HEK293 (cell line): ENCODE data around the gene PFDN6.

ENCODE experiments used
- GFI1B ChIP-seq: fragments of 450-650 bp; formaldehyde crosslinking; IDR thresholded peaks from 2 replicates; pipeline ENCODE4 v1.5.1; 2016; ENCODE audit warnings: missing biosample characterization, missing genetic modification characterization
- KLF16 ChIP-seq: fragments of 450-650 bp; formaldehyde crosslinking; IDR thresholded peaks from 2 replicates; pipeline ENCODE4 v1.5.1; 2017; ENCODE audit warnings: missing biosample characterization, missing genetic modification characterization
- KLF9 ChIP-seq: fragments of 450-650 bp; formaldehyde crosslinking; IDR thresholded peaks from 2 replicates; pipeline ENCODE4 v1.5.1; 2016; ENCODE audit warnings: missing biosample characterization, missing genetic modification characterization, low read depth
- OSR2 ChIP-seq: fragments of 450-650 bp; formaldehyde crosslinking; IDR thresholded peaks from 2 replicates; pipeline ENCODE4 v1.5.1; 2016; ENCODE audit warnings: missing biosample characterization, missing genetic modification characterization
- PRDM1 ChIP-seq: fragments of 450-650 bp; formaldehyde crosslinking; IDR thresholded peaks from 2 replicates; pipeline ENCODE4; 2016; ENCODE audit warnings: missing biosample characterization, missing genetic modification characterization
- SALL2 ChIP-seq: fragments of 450-650 bp; formaldehyde crosslinking; IDR thresholded peaks from 2 replicates; pipeline ENCODE4 v1.5.0; 2017; ENCODE audit warnings: missing biosample characterization, mild to moderate bottlenecking, missing genetic modification characterization, borderline replicate concordance
- SCRT1 ChIP-seq: fragments of 450-650 bp; formaldehyde crosslinking; IDR thresholded peaks from 2 replicates; pipeline ENCODE4 v1.5.1; 2016; ENCODE audit warnings: missing biosample characterization, missing genetic modification characterization, borderline replicate concordance
- ZBTB1 ChIP-seq: fragments of 450-650 bp; formaldehyde crosslinking; IDR thresholded peaks from 2 replicates; pipeline ENCODE4 v1.5.1; 2016; ENCODE audit warnings: missing biosample characterization, missing genetic modification characterization
- ZBTB20 ChIP-seq: fragments of 450-650 bp; formaldehyde crosslinking; IDR thresholded peaks from 2 replicates; pipeline ENCODE4 v1.5.1; 2016; ENCODE audit warnings: missing biosample characterization, missing genetic modification characterization
- ZFP3 ChIP-seq: fragments of 450-650 bp; formaldehyde crosslinking; IDR thresholded peaks from 2 replicates; pipeline ENCODE4 v1.5.1; 2016; ENCODE audit warnings: low read depth, missing biosample characterization, missing genetic modification characterization
- ZNF121 ChIP-seq: fragments of 450-650 bp; formaldehyde crosslinking; IDR thresholded peaks from 2 replicates; pipeline ENCODE4 v1.5.1; 2016; ENCODE audit warnings: missing biosample characterization, missing genetic modification characterization
- ZNF175 ChIP-seq: fragments of 450-650 bp; formaldehyde crosslinking; IDR thresholded peaks from 2 replicates; pipeline ENCODE4 v1.5.1; 2016; ENCODE audit warnings: missing biosample characterization, missing genetic modification characterization
- ZNF341 ChIP-seq: fragments of 450-650 bp; formaldehyde crosslinking; IDR thresholded peaks from 2 replicates; pipeline ENCODE4; 2016; ENCODE audit warnings: low read depth, missing biosample characterization, missing genetic modification characterization
- ZNF404 ChIP-seq: fragments of 450-650 bp; formaldehyde crosslinking; IDR thresholded peaks from 2 replicates; pipeline ENCODE4 v1.5.1; 2017; ENCODE audit warnings: missing biosample characterization, missing genetic modification characterization
- ZNF544 ChIP-seq: fragments of 450-650 bp; formaldehyde crosslinking; IDR thresholded peaks from 2 replicates; pipeline ENCODE4 v1.5.0; 2017; ENCODE audit warnings: missing biosample characterization, missing genetic modification characterization
- ZNF548 ChIP-seq: fragments of 450-650 bp; formaldehyde crosslinking; IDR thresholded peaks from 2 replicates; pipeline ENCODE4 v1.5.1; 2016; ENCODE audit warnings: missing biosample characterization, missing genetic modification characterization
- ZNF658 ChIP-seq: fragments of 450-650 bp; formaldehyde crosslinking; IDR thresholded peaks from 2 replicates; pipeline ENCODE4; 2016; ENCODE audit warnings: missing biosample characterization, missing genetic modification characterization
- ZNF677 ChIP-seq: fragments of 450-650 bp; IDR thresholded peaks from 2 replicates; pipeline ENCODE4 v1.5.0; 2018; ENCODE audit warnings: missing biosample characterization, mild to moderate bottlenecking, missing genetic modification characterization, moderate library complexity
- ZNF768 ChIP-seq: fragments of 450-650 bp; formaldehyde crosslinking; IDR thresholded peaks from 2 replicates; pipeline ENCODE4 v1.5.1; 2018; ENCODE audit warnings: missing biosample characterization, mild to moderate bottlenecking, missing genetic modification characterization
- ZNF785 ChIP-seq: fragments of 450-650 bp; formaldehyde crosslinking; IDR thresholded peaks from 2 replicates; pipeline ENCODE4 v1.5.1; 2016; ENCODE audit warnings: missing biosample characterization, missing genetic modification characterization
- ZNF791 ChIP-seq: fragments of 450-650 bp; formaldehyde crosslinking; IDR thresholded peaks from 2 replicates; pipeline ENCODE4 v1.5.1; 2016; ENCODE audit warnings: missing biosample characterization, missing genetic modification characterization
- ZNF843 ChIP-seq: fragments of 450-650 bp; formaldehyde crosslinking; IDR thresholded peaks from 2 replicates; pipeline ENCODE4 v1.5.1; 2016; ENCODE audit warnings: missing biosample characterization, missing genetic modification characterization
- ZSCAN23 ChIP-seq: fragments of 450-650 bp; formaldehyde crosslinking; IDR thresholded peaks from 2 replicates; pipeline ENCODE4 v1.5.1; 2016; ENCODE audit warnings: missing biosample characterization, missing genetic modification characterization
- TF ChIP-seq, protein P1 (sequence below): fragments of 450-650 bp; formaldehyde crosslinking; IDR thresholded peaks from 2 replicates; pipeline ENCODE4 v1.5.1; 2016; ENCODE audit warnings: missing biosample characterization, missing genetic modification characterization
- TF ChIP-seq, protein P2 (sequence below): sonication (generic); formaldehyde crosslinking; IDR thresholded peaks from 2 replicates; pipeline ENCODE4 v1.8.1; 2022; ENCODE audit warnings: mild to moderate bottlenecking, moderate library complexity, missing genetic modification reagents
- TF ChIP-seq, protein P3 (sequence below): fragments of 450-650 bp; formaldehyde crosslinking; IDR thresholded peaks from 2 replicates; pipeline ENCODE4 v1.5.1; 2017; ENCODE audit warnings: missing biosample characterization, missing genetic modification characterization
- TF ChIP-seq, protein P4 (sequence below): fragments of 450-650 bp; formaldehyde crosslinking; IDR thresholded peaks from 2 replicates; pipeline ENCODE4 v1.5.1; 2016; ENCODE audit warnings: missing biosample characterization, missing genetic modification characterization, borderline replicate concordance
- TF ChIP-seq, protein P5 (sequence below): fragments of 450-650 bp; IDR thresholded peaks from 2 replicates; pipeline ENCODE4 v1.5.1; 2018; ENCODE audit warnings: missing biosample characterization, mild to moderate bottlenecking, missing genetic modification characterization
- TF ChIP-seq, protein P6 (sequence below): fragments of 450-650 bp; formaldehyde crosslinking; IDR thresholded peaks from 2 replicates; pipeline ENCODE4 v1.5.1; 2017; ENCODE audit warnings: missing biosample characterization, missing genetic modification characterization
- TF ChIP-seq, protein P7 (sequence below): fragments of 450-650 bp; formaldehyde crosslinking; IDR thresholded peaks from 2 replicates; pipeline ENCODE4 v1.5.1; 2016; ENCODE audit warnings: missing biosample characterization, missing genetic modification characterization

PFDN6 gene

DNA sequence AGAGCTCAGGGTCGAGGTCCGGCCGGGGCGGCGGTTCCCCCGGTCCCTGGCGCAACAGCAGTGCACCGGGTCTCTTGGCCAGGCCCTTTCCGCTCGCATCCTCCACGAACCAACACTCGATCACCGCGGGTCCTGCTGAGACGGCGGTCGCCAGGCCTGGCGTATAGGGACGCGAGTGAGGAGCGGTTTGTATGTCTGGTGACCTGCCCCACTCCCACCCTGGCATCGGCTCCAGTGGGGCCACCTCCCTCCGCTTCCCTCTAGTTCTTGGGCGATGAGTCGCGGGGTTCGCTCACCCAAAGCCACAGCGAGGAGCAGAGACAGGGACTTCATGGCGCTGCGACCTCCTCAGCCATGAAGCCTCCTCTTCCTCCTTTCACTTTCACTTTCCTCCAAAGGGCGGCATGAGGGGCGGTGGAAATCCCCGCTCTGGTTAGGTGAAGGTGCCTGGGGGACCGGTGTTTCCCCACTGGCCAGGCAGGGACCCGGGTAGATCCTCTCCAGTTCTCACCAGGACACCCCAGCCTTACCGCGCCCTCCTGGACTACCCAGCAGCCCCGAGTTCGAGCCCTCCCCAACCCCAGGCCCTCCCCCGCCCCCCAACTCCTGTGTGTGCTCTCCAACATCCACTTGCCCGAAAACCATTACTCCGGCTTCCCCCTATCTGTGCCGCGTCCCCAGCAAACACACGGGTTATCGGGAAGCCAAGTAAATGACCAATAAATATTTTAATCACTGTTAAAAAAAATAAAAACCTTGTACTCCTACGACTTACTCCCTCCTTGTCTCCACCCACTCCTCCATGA is 24.5 kb downstream of the PFDN6 start, which contains the start of gene TAPBP (continued):
- no peak for TF ChIP-seq ZNF175 (tag by site-specific recombination)
- TF ChIP-seq ZSCAN23 (tag by site-specific recombination): no peak
- no peak for TF ChIP-seq SALL2 (tag by site-specific recombination)
- TF ChIP-seq, protein P1, sequence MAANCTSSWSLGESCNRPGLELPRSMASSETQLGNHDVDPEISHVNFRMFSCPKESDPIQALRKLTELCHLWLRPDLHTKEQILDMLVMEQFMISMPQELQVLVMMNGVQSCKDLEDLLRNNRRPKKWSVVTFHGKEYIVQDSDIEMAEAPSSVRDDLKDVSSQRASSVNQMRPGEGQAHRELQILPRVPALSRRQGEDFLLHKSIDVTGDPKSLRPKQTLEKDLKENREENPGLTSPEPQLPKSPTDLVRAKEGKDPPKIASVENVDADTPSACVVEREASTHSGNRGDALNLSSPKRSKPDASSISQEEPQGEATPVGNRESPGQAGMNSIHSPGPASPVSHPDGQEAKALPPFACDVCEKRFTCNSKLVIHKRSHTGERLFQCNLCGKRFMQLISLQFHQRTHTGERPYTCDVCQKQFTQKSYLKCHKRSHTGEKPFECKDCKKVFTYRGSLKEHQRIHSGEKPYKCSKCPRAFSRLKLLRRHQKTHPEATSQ: no peak
- TF ChIP-seq ZNF785: no peak
- no peak for TF ChIP-seq ZNF791
- no peak; the same call in none of the 2 replicates for TF ChIP-seq ZNF843 (tag by site-specific recombination)
- TF ChIP-seq KLF16 (tag by site-specific recombination): no peak
- TF ChIP-seq, protein P2, sequence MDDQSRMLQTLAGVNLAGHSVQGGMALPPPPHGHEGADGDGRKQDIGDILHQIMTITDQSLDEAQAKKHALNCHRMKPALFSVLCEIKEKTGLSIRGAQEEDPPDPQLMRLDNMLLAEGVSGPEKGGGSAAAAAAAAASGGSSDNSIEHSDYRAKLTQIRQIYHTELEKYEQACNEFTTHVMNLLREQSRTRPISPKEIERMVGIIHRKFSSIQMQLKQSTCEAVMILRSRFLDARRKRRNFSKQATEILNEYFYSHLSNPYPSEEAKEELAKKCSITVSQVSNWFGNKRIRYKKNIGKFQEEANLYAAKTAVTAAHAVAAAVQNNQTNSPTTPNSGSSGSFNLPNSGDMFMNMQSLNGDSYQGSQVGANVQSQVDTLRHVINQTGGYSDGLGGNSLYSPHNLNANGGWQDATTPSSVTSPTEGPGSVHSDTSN (CRISPR knock-in tag): no peak
- TF ChIP-seq OSR2 (tag by site-specific recombination): no peak
- no peak for TF ChIP-seq ZNF404 (tag by site-specific recombination)
- TF ChIP-seq GFI1B (tag by site-specific recombination): 0 out of 2 replicates have a peak, but pooled peaks have one; percentile 8
- TF ChIP-seq, protein P3, sequence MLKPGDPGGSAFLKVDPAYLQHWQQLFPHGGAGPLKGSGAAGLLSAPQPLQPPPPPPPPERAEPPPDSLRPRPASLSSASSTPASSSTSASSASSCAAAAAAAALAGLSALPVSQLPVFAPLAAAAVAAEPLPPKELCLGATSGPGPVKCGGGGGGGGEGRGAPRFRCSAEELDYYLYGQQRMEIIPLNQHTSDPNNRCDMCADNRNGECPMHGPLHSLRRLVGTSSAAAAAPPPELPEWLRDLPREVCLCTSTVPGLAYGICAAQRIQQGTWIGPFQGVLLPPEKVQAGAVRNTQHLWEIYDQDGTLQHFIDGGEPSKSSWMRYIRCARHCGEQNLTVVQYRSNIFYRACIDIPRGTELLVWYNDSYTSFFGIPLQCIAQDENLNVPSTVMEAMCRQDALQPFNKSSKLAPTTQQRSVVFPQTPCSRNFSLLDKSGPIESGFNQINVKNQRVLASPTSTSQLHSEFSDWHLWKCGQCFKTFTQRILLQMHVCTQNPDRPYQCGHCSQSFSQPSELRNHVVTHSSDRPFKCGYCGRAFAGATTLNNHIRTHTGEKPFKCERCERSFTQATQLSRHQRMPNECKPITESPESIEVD (tag by site-specific recombination): no peak
- TF ChIP-seq ZFP3 (tag by site-specific recombination): no peak
- TF ChIP-seq ZNF341 (tag by site-specific recombination): peak; percentile 92
- no peak for TF ChIP-seq ZBTB1
- TF ChIP-seq, protein P4, sequence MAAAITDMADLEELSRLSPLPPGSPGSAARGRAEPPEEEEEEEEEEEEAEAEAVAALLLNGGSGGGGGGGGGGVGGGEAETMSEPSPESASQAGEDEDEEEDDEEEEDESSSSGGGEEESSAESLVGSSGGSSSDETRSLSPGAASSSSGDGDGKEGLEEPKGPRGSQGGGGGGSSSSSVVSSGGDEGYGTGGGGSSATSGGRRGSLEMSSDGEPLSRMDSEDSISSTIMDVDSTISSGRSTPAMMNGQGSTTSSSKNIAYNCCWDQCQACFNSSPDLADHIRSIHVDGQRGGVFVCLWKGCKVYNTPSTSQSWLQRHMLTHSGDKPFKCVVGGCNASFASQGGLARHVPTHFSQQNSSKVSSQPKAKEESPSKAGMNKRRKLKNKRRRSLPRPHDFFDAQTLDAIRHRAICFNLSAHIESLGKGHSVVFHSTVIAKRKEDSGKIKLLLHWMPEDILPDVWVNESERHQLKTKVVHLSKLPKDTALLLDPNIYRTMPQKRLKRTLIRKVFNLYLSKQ (tag by site-specific recombination): no peak
- TF ChIP-seq ZNF768 (tag by site-specific recombination): no peak
- TF ChIP-seq ZNF548 (tag by site-specific recombination): no peak
- TF ChIP-seq SCRT1 (tag by site-specific recombination): no peak
- peak; percentile 83 for TF ChIP-seq ZBTB20 (tag by site-specific recombination)
- peak; percentile 84 for TF ChIP-seq PRDM1
- TF ChIP-seq, protein P5, sequence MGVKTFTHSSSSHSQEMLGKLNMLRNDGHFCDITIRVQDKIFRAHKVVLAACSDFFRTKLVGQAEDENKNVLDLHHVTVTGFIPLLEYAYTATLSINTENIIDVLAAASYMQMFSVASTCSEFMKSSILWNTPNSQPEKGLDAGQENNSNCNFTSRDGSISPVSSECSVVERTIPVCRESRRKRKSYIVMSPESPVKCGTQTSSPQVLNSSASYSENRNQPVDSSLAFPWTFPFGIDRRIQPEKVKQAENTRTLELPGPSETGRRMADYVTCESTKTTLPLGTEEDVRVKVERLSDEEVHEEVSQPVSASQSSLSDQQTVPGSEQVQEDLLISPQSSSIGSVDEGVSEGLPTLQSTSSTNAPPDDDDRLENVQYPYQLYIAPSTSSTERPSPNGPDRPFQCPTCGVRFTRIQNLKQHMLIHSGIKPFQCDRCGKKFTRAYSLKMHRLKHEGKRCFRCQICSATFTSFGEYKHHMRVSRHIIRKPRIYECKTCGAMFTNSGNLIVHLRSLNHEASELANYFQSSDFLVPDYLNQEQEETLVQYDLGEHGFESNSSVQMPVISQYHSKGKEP (tag by site-specific recombination): no peak
- TF ChIP-seq, protein P6, sequence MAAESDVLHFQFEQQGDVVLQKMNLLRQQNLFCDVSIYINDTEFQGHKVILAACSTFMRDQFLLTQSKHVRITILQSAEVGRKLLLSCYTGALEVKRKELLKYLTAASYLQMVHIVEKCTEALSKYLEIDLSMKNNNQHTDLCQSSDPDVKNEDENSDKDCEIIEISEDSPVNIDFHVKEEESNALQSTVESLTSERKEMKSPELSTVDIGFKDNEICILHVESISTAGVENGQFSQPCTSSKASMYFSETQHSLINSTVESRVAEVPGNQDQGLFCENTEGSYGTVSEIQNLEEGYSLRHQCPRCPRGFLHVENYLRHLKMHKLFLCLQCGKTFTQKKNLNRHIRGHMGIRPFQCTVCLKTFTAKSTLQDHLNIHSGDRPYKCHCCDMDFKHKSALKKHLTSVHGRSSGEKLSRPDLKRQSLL: no peak
- TF ChIP-seq, protein P7, sequence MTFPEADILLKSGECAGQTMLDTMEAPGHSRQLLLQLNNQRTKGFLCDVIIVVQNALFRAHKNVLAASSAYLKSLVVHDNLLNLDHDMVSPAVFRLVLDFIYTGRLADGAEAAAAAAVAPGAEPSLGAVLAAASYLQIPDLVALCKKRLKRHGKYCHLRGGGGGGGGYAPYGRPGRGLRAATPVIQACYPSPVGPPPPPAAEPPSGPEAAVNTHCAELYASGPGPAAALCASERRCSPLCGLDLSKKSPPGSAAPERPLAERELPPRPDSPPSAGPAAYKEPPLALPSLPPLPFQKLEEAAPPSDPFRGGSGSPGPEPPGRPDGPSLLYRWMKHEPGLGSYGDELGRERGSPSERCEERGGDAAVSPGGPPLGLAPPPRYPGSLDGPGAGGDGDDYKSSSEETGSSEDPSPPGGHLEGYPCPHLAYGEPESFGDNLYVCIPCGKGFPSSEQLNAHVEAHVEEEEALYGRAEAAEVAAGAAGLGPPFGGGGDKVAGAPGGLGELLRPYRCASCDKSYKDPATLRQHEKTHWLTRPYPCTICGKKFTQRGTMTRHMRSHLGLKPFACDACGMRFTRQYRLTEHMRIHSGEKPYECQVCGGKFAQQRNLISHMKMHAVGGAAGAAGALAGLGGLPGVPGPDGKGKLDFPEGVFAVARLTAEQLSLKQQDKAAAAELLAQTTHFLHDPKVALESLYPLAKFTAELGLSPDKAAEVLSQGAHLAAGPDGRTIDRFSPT (tag by site-specific recombination): peak; percentile 66; the same call in 1 of the 2 replicates
- no peak for TF ChIP-seq ZNF658 (tag by site-specific recombination)
- no peak for TF ChIP-seq ZNF544 (tag by site-specific recombination)
- no peak for TF ChIP-seq ZNF121 (tag by site-specific recombination)
- TF ChIP-seq ZNF677 (tag by site-specific recombination): no peak
- no peak for TF ChIP-seq KLF9 (tag by site-specific recombination)
